ENCODE data around the gene MYO16. TPM values are rescaled to one million over a fixed set of nuclear protein-coding genes. Genes with fewer than 3 reads are reported as not detected.
"Not testable (repeated sequence)": the region's sequence is repeated elsewhere in the genome, so short reads cannot be mapped to it uniquely, and the experiment has no call there.

The MYO16 gene
- total and polyA plus RNA-seq, 8 donors, result 1.1 to 2.5 (median 1.7) TPM

- no peaks in the 10 kb centered on the region for H3K36me3 ChIP-seq
- TF ChIP-seq CTCF (IDR thresholded peaks at IDR 0.05), result no peak
- intact Hi-C loops (cut with DNase I), result no loop called here
- no peaks in the 10 kb centered on the region for H3K9me3 ChIP-seq
- H3K4me1 ChIP-seq, result no peaks in the 10 kb centered on the region
- ATAC-seq (no peak), DNase-seq (no peak)
- no peak overlapping the region for H3K4me3 ChIP-seq
- H3K27me3 ChIP-seq, result no peaks in the 10 kb centered on the region
- no peak overlapping the region for H3K27ac ChIP-seq
Measured at GRCh38 chr13:108984251-108984920, 355.0 kb downstream of the MYO16 start.

DNA sequence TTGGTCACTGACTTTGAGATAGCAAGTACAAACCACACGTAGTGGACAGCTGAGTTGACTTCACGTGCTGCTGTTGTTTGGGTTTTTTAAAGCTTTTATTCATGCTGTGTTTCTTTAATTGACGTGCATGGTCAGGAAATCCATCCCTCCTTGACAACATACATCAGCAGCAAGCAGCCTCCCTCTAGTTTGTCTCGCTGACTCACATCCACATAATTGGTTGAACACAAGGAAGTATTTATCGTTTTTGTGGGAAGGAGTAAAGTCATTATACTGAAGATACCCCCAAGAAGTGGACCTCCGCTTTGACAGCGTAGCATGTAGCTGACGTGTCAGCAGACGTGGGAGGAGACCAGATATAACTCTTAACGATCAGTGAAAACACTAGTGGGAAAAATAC, 355.8 kb downstream of the MYO16 start:
- TF ChIP-seq CTCF (IDR thresholded peaks at IDR 0.05), result no peak
- H3K4me3 ChIP-seq, result no peak overlapping the region
- H3K27me3 ChIP-seq, result no peaks in the 10 kb centered on the region
- no peaks in the 10 kb centered on the region for H3K36me3 ChIP-seq
- H3K4me1 ChIP-seq, result no peaks in the 10 kb centered on the region
- H3K9me3 ChIP-seq, result no peaks in the 10 kb centered on the region
- intact Hi-C loops (cut with DNase I), result no loop called here
- no peak overlapping the region for H3K27ac ChIP-seq
- no peak for DNase-seq
- ATAC-seq, result no peak

DNA sequence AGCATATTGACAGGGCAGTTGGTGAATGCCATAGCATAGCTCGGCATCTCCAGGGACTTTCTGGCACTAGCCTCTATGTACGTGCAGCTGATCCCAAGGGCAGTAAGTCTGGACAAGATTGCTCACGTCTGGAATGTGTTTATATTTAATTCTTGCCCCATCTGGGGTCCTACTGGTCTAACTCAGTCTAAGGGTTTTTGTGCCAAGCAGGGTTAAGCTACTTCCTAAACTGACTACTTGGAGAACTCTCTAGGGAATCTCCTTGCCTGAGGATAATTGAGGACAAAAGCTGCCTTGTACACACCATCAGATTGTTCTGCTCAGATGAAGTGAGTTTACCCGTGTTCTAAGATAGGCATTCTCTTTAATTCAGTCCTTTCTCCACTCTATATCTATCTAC, 358.1 kb downstream of the MYO16 start:
- intact Hi-C loops (cut with DNase I), result no loop called here
- Histone ChIP-seq H3K4me1 (no peaks in the 10 kb centered on the region), H3K36me3 (no peaks in the 10 kb centered on the region), H3K9me3 (no peaks in the 10 kb centered on the region), H3K27ac (no peak overlapping the region), H3K27me3 (no peaks in the 10 kb centered on the region), H3K4me3 (no peak overlapping the region)
- ATAC-seq (no peak), DNase-seq (no peak)
- TF ChIP-seq CTCF (IDR thresholded peaks at IDR 0.05), result no peak

DNA sequence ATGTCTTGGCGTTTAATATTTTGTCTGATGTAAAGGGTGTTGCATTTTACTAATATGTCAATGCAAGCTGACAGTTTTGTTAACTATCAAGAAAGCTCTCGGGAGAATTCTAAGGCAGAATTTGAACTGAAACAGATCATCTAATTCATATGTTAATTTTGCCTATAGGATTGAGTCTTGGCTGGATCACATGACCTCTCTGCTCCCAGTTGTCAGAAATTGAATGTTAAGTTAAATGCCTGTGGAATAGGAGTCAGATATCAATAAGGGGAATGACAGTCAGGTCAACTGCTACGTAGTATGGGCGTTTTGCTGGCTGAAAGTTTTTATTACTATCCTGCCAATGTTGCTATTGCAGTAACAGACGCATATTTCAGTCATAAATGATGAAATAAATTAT, 358.5 kb downstream of the MYO16 start:
- H3K4me1 ChIP-seq, result no peaks in the 10 kb centered on the region
- H3K36me3 ChIP-seq, result no peaks in the 10 kb centered on the region
- TF ChIP-seq CTCF (IDR thresholded peaks at IDR 0.05), result no peak
- DNase-seq (no peak), ATAC-seq (no peak)
- no peaks in the 10 kb centered on the region for H3K9me3 ChIP-seq
- no peaks in the 10 kb centered on the region for H3K27me3 ChIP-seq
- H3K4me3 ChIP-seq, result no peak overlapping the region
- H3K27ac ChIP-seq, result no peak overlapping the region
- intact Hi-C loops (cut with DNase I), result no loop called here

- H3K36me3 ChIP-seq; H3K4me3 ChIP-seq; H3K27ac ChIP-seq; H3K9me3 ChIP-seq; ATAC-seq; DNase-seq; intact Hi-C loops (cut with DNase I); H3K27me3 ChIP-seq; H3K4me1 ChIP-seq: not testable (repeated sequence)
Measured at GRCh38 chr13:108991416-108991815, 362.0 kb downstream of the MYO16 start.

GRCh38 chr13:108993346-108993745, 363.9 kb downstream of the MYO16 start:
- no peak for ATAC-seq
- DNase-seq, result no peak

More at GRCh38 chr13:108993346-108993745, 363.9 kb downstream of the MYO16 start:
- Histone ChIP-seq H3K4me3 (no peak overlapping the region), H3K4me1 (no peaks in the 10 kb centered on the region), H3K27ac (no peak overlapping the region), H3K9me3 (no peaks in the 10 kb centered on the region), H3K27me3 (no peaks in the 10 kb centered on the region), H3K36me3 (no peaks in the 10 kb centered on the region)
- no peak for TF ChIP-seq CTCF (IDR thresholded peaks at IDR 0.05)
- intact Hi-C loops (cut with DNase I), result no loop called here

Measured in left lung (tissue), 10 donors.